ENCODE measurements around the gene VAV3. TPM values are rescaled to one million over a fixed set of nuclear protein-coding genes. Genes with fewer than 3 reads are reported as not detected.

Gene VAV3
- total and polyA plus RNA-seq, 4 experiments from 2014 or later: 0.43 to 2.9 (median 1.8) TPM

GRCh38 chr1:107541412-107541811, 423.6 kb downstream of the VAV3 start:
- no peaks in the 10 kb centered on the region for H3K36me3 Mint-ChIP-seq
- no peaks in the 10 kb centered on the region for H3K4me1 ChIP-seq (ENCODE audit: insufficient read depth, low read length)
- peaks cover 0 to 2% (median 0%) of the 10 kb centered on the region in 8 donors for H3K9me3 Mint-ChIP-seq
- no peaks in the 10 kb centered on the region for H3K9me3 ChIP-seq (ENCODE audit: control insufficient read depth in 1 of 2, low read length in 2 of 2)
- no peaks in the 10 kb centered on the region for H3K27me3 ChIP-seq (ENCODE audit: insufficient read depth, low read length)
- no peaks in the 10 kb centered on the region for H3K36me3 ChIP-seq (ENCODE audit: insufficient read depth, low read length)
- no peak overlapping the region for H3K27ac ChIP-seq (ENCODE audit: low read depth, low read length)
- ChIA-PET CTCF (ENCODE audit: partially characterized antibody) (no interaction called here), POLR2A (ENCODE audit: partially characterized antibody) (no interaction called here)
- H3K27me3 Mint-ChIP-seq: peaks cover 3 to 5% of the 10 kb centered on the region in 2 donors
- H3K4me3 ChIP-seq (ENCODE audit: low read length in 2 of 2): no peak overlapping the region
- no peak overlapping the region for H3K27ac Mint-ChIP-seq
- H3K4me1 Mint-ChIP-seq: no peaks in the 10 kb centered on the region
- DNase-seq: no peak
- intact Hi-C loops (cut with micrococcal nuclease): no loop called here
- no peak overlapping the region for H3K4me3 Mint-ChIP-seq

- Histone ChIP-seq H3K9me3 (ENCODE audit: control insufficient read depth in 1 of 2, low read length in 2 of 2) (no peaks in the 10 kb centered on the region), H3K27me3 (ENCODE audit: insufficient read depth, low read length) (no peaks in the 10 kb centered on the region), H3K4me1 (ENCODE audit: insufficient read depth, low read length) (no peaks in the 10 kb centered on the region), H3K36me3 (ENCODE audit: insufficient read depth, low read length) (no peaks in the 10 kb centered on the region), H3K4me3 (ENCODE audit: low read length in 2 of 2) (no peak overlapping the region), H3K27ac (ENCODE audit: low read depth, low read length) (no peak overlapping the region)
- intact Hi-C loops (cut with micrococcal nuclease): no loop called here
- Mint-ChIP-seq H3K36me3 (no peaks in the 10 kb centered on the region), H3K9me3 (peaks cover 0 to 2% (median 0%) of the 10 kb centered on the region in 8 donors), H3K4me3 (no peak overlapping the region), H3K27ac (no peak overlapping the region), H3K27me3 (peaks cover 2 to 7% of the 10 kb centered on the region in 2 donors), H3K4me1 (no peaks in the 10 kb centered on the region)
- ChIA-PET CTCF (ENCODE audit: partially characterized antibody) (interaction anchor here (1.2 kb wide), 1 partner anchor 9 kb away, joined by 6 read pairs; no protein-coding TSS in a partner anchor), POLR2A (ENCODE audit: partially characterized antibody) (no interaction called here)
- DNase-seq: no peak
Observed at GRCh38 chr1:107538502-107538901, 426.5 kb downstream of the VAV3 start.

- intact Hi-C loops (cut with micrococcal nuclease): no loop called here
- Mint-ChIP-seq H3K27me3 (peaks cover 3 to 7% of the 10 kb centered on the region in 2 donors), H3K27ac (no peak overlapping the region), H3K4me1 (no peaks in the 10 kb centered on the region), H3K9me3 (peaks cover 0 to 2% (median 0%) of the 10 kb centered on the region in 8 donors), H3K4me3 (no peak overlapping the region), H3K36me3 (no peaks in the 10 kb centered on the region)
- H3K27me3 ChIP-seq (ENCODE audit: insufficient read depth, low read length): no peaks in the 10 kb centered on the region
- H3K36me3 ChIP-seq (ENCODE audit: insufficient read depth, low read length): no peaks in the 10 kb centered on the region
- no peak for DNase-seq
- H3K27ac ChIP-seq (ENCODE audit: low read depth, low read length): no peak overlapping the region
- H3K9me3 ChIP-seq (ENCODE audit: control insufficient read depth in 1 of 2, low read length in 2 of 2): no peaks in the 10 kb centered on the region
- ChIA-PET POLR2A (ENCODE audit: partially characterized antibody) (no interaction called here), CTCF (ENCODE audit: partially characterized antibody) (no interaction called here)
- no peaks in the 10 kb centered on the region for H3K4me1 ChIP-seq (ENCODE audit: insufficient read depth, low read length)
- no peak overlapping the region for H3K4me3 ChIP-seq (ENCODE audit: low read length in 2 of 2)
Observed at GRCh38 chr1:107536266-107536665, 428.7 kb downstream of the VAV3 start.

GRCh38 chr1:107535091-107535490, 429.9 kb downstream of the VAV3 start:
- Histone ChIP-seq H3K27ac (ENCODE audit: low read depth, low read length) (no peak overlapping the region), H3K4me3 (ENCODE audit: low read length in 2 of 2) (no peak overlapping the region), H3K9me3 (ENCODE audit: control insufficient read depth in 1 of 2, low read length in 2 of 2) (no peaks in the 10 kb centered on the region), H3K27me3 (ENCODE audit: insufficient read depth, low read length) (no peaks in the 10 kb centered on the region), H3K36me3 (ENCODE audit: insufficient read depth, low read length) (no peaks in the 10 kb centered on the region), H3K4me1 (ENCODE audit: insufficient read depth, low read length) (no peaks in the 10 kb centered on the region)
- Mint-ChIP-seq H3K27me3 (peaks cover 7 to 11% of the 10 kb centered on the region in 2 donors), H3K27ac (no peak overlapping the region), H3K9me3 (no peaks in the 10 kb centered on the region), H3K4me3 (no peak overlapping the region), H3K36me3 (no peaks in the 10 kb centered on the region), H3K4me1 (no peaks in the 10 kb centered on the region)
- intact Hi-C loops (cut with micrococcal nuclease): no loop called here
- POLR2A ChIA-PET (ENCODE audit: partially characterized antibody): no interaction called here
- no peak for DNase-seq
- CTCF ChIA-PET (ENCODE audit: partially characterized antibody): no interaction called here

- H3K27me3 Mint-ChIP-seq: peaks cover 7 to 11% of the 10 kb centered on the region in 2 donors
- Histone ChIP-seq H3K4me3 (ENCODE audit: low read length in 2 of 2) (no peak overlapping the region), H3K27ac (ENCODE audit: low read depth, low read length) (no peak overlapping the region), H3K27me3 (ENCODE audit: insufficient read depth, low read length) (no peaks in the 10 kb centered on the region), H3K9me3 (ENCODE audit: control insufficient read depth in 1 of 2, low read length in 2 of 2) (no peaks in the 10 kb centered on the region), H3K4me1 (ENCODE audit: insufficient read depth, low read length) (no peaks in the 10 kb centered on the region), H3K36me3 (ENCODE audit: insufficient read depth, low read length) (no peaks in the 10 kb centered on the region)
- no peaks in the 10 kb centered on the region for H3K4me1 Mint-ChIP-seq
- intact Hi-C loops (cut with micrococcal nuclease): no loop called here
- H3K36me3 Mint-ChIP-seq: no peaks in the 10 kb centered on the region
- H3K9me3 Mint-ChIP-seq: no peaks in the 10 kb centered on the region
- POLR2A ChIA-PET (ENCODE audit: partially characterized antibody): no interaction called here
- no peak for DNase-seq
- no peak overlapping the region for H3K4me3 Mint-ChIP-seq
- no peak overlapping the region for H3K27ac Mint-ChIP-seq
- CTCF ChIA-PET (ENCODE audit: partially characterized antibody): no interaction called here
Observed at GRCh38 chr1:107534632-107535031, 430.3 kb downstream of the VAV3 start.

GRCh38 chr1:107533436-107533835, 431.5 kb downstream of the VAV3 start:
- no peak overlapping the region for H3K27ac ChIP-seq (ENCODE audit: low read depth, low read length)
- intact Hi-C loops (cut with micrococcal nuclease): no loop called here
- ChIA-PET POLR2A (ENCODE audit: partially characterized antibody) (no interaction called here), CTCF (ENCODE audit: partially characterized antibody) (no interaction called here)
- no peaks in the 10 kb centered on the region for H3K36me3 ChIP-seq (ENCODE audit: insufficient read depth, low read length)
- DNase-seq: no peak
- Mint-ChIP-seq H3K36me3 (no peaks in the 10 kb centered on the region), H3K27me3 (peaks cover 7 to 11% of the 10 kb centered on the region in 2 donors), H3K27ac (no peak overlapping the region), H3K9me3 (no peaks in the 10 kb centered on the region), H3K4me1 (no peaks in the 10 kb centered on the region), H3K4me3 (no peak overlapping the region)
- H3K4me1 ChIP-seq (ENCODE audit: insufficient read depth, low read length): no peaks in the 10 kb centered on the region
- no peaks in the 10 kb centered on the region for H3K27me3 ChIP-seq (ENCODE audit: insufficient read depth, low read length)
- no peak overlapping the region for H3K4me3 ChIP-seq (ENCODE audit: low read length in 2 of 2)
- no peaks in the 10 kb centered on the region for H3K9me3 ChIP-seq (ENCODE audit: control insufficient read depth in 1 of 2, low read length in 2 of 2)

GRCh38 chr1:107532318-107532717, 432.7 kb downstream of the VAV3 start:
- peaks cover 8 to 11% of the 10 kb centered on the region in 2 donors for H3K27me3 Mint-ChIP-seq
- H3K9me3 Mint-ChIP-seq: no peaks in the 10 kb centered on the region
- H3K4me3 Mint-ChIP-seq: no peak overlapping the region
- peak in 1 of 5 donors; percentile 31 for DNase-seq
- intact Hi-C loops (cut with micrococcal nuclease): no loop called here
- H3K36me3 Mint-ChIP-seq: no peaks in the 10 kb centered on the region
- ChIA-PET CTCF (ENCODE audit: partially characterized antibody) (no interaction called here), POLR2A (ENCODE audit: partially characterized antibody) (no interaction called here)
- Histone ChIP-seq H3K27me3 (ENCODE audit: insufficient read depth, low read length) (no peaks in the 10 kb centered on the region), H3K4me3 (ENCODE audit: low read length in 2 of 2) (no peak overlapping the region), H3K4me1 (ENCODE audit: insufficient read depth, low read length) (no peaks in the 10 kb centered on the region), H3K27ac (ENCODE audit: low read depth, low read length) (no peak overlapping the region), H3K9me3 (ENCODE audit: control insufficient read depth in 1 of 2, low read length in 2 of 2) (no peaks in the 10 kb centered on the region), H3K36me3 (ENCODE audit: insufficient read depth, low read length) (no peaks in the 10 kb centered on the region)
- H3K27ac Mint-ChIP-seq: no peak overlapping the region
- no peaks in the 10 kb centered on the region for H3K4me1 Mint-ChIP-seq

Measured in CD4-positive, alpha-beta memory T cell (primary cell).